Body of pancreas (tissue), 4 donors: ENCODE results near the gene HOTAIR. TPM values are rescaled to one million over a fixed set of nuclear protein-coding genes. Genes with fewer than 3 reads are reported as not detected.

Experiments used
- ATAC-seq: fragments of 150-250 bp; one replicate; pipeline ENCODE4 v1.9.1; 2016
- DNase-seq, 4 donors: peaks; one replicate each; pipeline ENCODE4 v3.0.0-alpha.2; 2019
- H3K27ac ChIP-seq, 4 donors: fragments of 200-600 bp; sonication (generic); 1 replicate in 3 of 4; 2 replicates in 1 of 4; pipeline versions ENCODE4 v1.5.1 to v1.6.1; 2016 to 2019; ENCODE audit warnings: mild to moderate bottlenecking in 1 of 4, mixed read lengths in 1 of 4, moderate library complexity in 1 of 4
- H3K27me3 ChIP-seq, 2 donors: fragments of 200-600 bp; sonication (generic); one replicate each; pipeline ENCODE4 v1.6.0; 2016; ENCODE audit warnings: mild to moderate bottlenecking in 1 of 2
- H3K36me3 ChIP-seq, 2 donors: fragments of 200-600 bp; sonication (generic); replicated peaks in 1 of 2; 2 replicates each; pipeline ENCODE4 v1.5.1; 2016; ENCODE audit warnings: low read depth in 2 of 2; ENCODE audit not compliant: insufficient read depth in 1 of 2
- H3K4me1 ChIP-seq: fragments of 200-600 bp; sonication (generic); one replicate; pipeline ENCODE4 v1.6.0; 2016
- H3K4me3 ChIP-seq, 2 donors: fragments of 200-600 bp; sonication (generic); 1 replicate in 1 of 2; 2 replicates in 1 of 2; pipeline ENCODE4 v1.5.1; 2016 to 2019
- H3K9me3 ChIP-seq, 3 donors: fragments of 200-600 bp; sonication (generic); 1 replicate in 2 of 3; 2 replicates in 1 of 3; pipeline ENCODE4 v1.5.1; 2016
- CTCF ChIP-seq, 7 experiments: fragments of 450-650 bp in 4 of 7; fragments of 200-600 bp in 3 of 7; sonication (generic) in 3 of 7; IDR thresholded peaks; one replicate each; pipeline ENCODE4 v1.5.1; 2016 to 2019; ENCODE audit warnings: antibody characterized with exemption in 7 of 7
- POLR2A ChIP-seq, 3 donors: fragments of 450-650 bp; IDR thresholded peaks; one replicate each; pipeline ENCODE4 v1.6.1; 2016; ENCODE audit warnings: antibody characterized with exemption in 3 of 3, mild to moderate bottlenecking in 2 of 3
- WGBS, 2 donors: methylation state at CpG; one replicate each; pipeline ENCODE4 v1.1.5; 2017; 5-methylcytosine and 5-hydroxymethylcytosine counted together
- intact Hi-C: fragments of 100-400 bp; cut with DNase I; formaldehyde crosslinking; loops from one replicate; pipeline ENCODE4 v1.15.1; 2023
- total RNA-seq, 2 donors: library from RNA; depleted of rRNA; stranded (reverse); fragments of >200 nt; gene quantifications; one replicate each; pipeline ENCODE4 v1.1.0, GENCODE V29; 2016

Gene HOTAIR
- total RNA-seq, 2 donors from 2014 or later: not detected

GRCh38 chr12:53972152-53972702 lies 2.5 kb downstream of the HOTAIR start:
- no peak overlapping the region for H3K27ac ChIP-seq
- no peaks in the 10 kb centered on the region for H3K9me3 ChIP-seq
- no peaks in the 10 kb centered on the region for H3K36me3 ChIP-seq
- no peak for DNase-seq
- no peak overlapping the region for H3K4me3 ChIP-seq
- peaks cover 3 to 86% of the 10 kb centered on the region in 2 donors for H3K27me3 ChIP-seq
- ATAC-seq: no peak
- intact Hi-C loops: no loop called here
- peaks cover 22% of the 10 kb centered on the region for H3K4me1 ChIP-seq
- no peak for TF ChIP-seq POLR2A (IDR thresholded peaks at IDR 0.05)
- WGBS, 2 donors: 22 to 44% methylated on average over 9 of the region's 9 CpGs

GRCh38 chr12:53971686-53972085 lies 3.1 kb downstream of the HOTAIR start:
- peaks cover 3 to 88% of the 10 kb centered on the region in 2 donors for H3K27me3 ChIP-seq
- H3K27ac ChIP-seq: no peak overlapping the region
- WGBS, 2 donors: 29 to 33% methylated on average over 1 to 2 of the region's 2 CpGs
- no peak for TF ChIP-seq POLR2A (IDR thresholded peaks at IDR 0.05)
- no peak for TF ChIP-seq CTCF (IDR thresholded peaks at IDR 0.05)
- no peak for ATAC-seq
- H3K36me3 ChIP-seq: no peaks in the 10 kb centered on the region
- peaks cover 24% of the 10 kb centered on the region for H3K4me1 ChIP-seq
- H3K9me3 ChIP-seq: no peaks in the 10 kb centered on the region
- intact Hi-C loops: no loop called here
- no peak overlapping the region for H3K4me3 ChIP-seq
- DNase-seq: no peak

- Histone ChIP-seq H3K4me3 (no peak overlapping the region), H3K9me3 (no peaks in the 10 kb centered on the region), H3K36me3 (no peaks in the 10 kb centered on the region), H3K27me3 (peaks cover 3 to 88% of the 10 kb centered on the region in 2 donors), H3K4me1 (peaks cover 30% of the 10 kb centered on the region), H3K27ac (no peak overlapping the region)
- DNase-seq (no peak), ATAC-seq (no peak)
- intact Hi-C loops: no loop called here
- TF ChIP-seq CTCF (IDR thresholded peaks at IDR 0.05) (no peak), POLR2A (IDR thresholded peaks at IDR 0.05) (no peak)
- 57 to 64% methylated on average over 3 of the region's 3 CpGs for WGBS, 2 donors
These were observed 3.6 kb downstream of the HOTAIR start for GRCh38 chr12:53971129-53971528.

- Histone ChIP-seq H3K4me3 (no peak overlapping the region), H3K36me3 (no peaks in the 10 kb centered on the region), H3K9me3 (no peaks in the 10 kb centered on the region), H3K4me1 (peaks cover 29% of the 10 kb centered on the region), H3K27me3 (peaks cover 3 to 88% of the 10 kb centered on the region in 2 donors), H3K27ac (no peak overlapping the region)
- DNase-seq (no peak), ATAC-seq (no peak)
- no peak for TF ChIP-seq POLR2A (IDR thresholded peaks at IDR 0.05)
- no peak for TF ChIP-seq CTCF (IDR thresholded peaks at IDR 0.05)
- whole genome bisulfite sequencing, 2 donors: 29 to 34% methylated on average over 4 of the region's 4 CpGs
- intact Hi-C loops: no loop called here
These were observed 4.3 kb downstream of the HOTAIR start for GRCh38 chr12:53970451-53970850.

- no peak for TF ChIP-seq POLR2A (IDR thresholded peaks at IDR 0.05)
- TF ChIP-seq CTCF (IDR thresholded peaks at IDR 0.05): no peak
- Histone ChIP-seq H3K4me3 (no peak overlapping the region), H3K27ac (no peak overlapping the region), H3K36me3 (no peaks in the 10 kb centered on the region), H3K9me3 (no peaks in the 10 kb centered on the region), H3K4me1 (peaks cover 22% of the 10 kb centered on the region), H3K27me3 (peaks cover 3 to 87% of the 10 kb centered on the region in 2 donors)
- intact Hi-C loops: no loop called here
- no peak for ATAC-seq
- WGBS, 2 donors: 17 to 22% methylated on average over 12 of the region's 12 CpGs
- no peak for DNase-seq
These were observed 5.0 kb downstream of the HOTAIR start for GRCh38 chr12:53969588-53970259.
